NT2/D1 (cell line): ENCODE measurements around the gene GSX1.

ENCODE experiments used
- SUZ12 ChIP-seq: IDR thresholded peaks from 2 replicates; pipeline ENCODE4 v1.6.1; 2011; ENCODE audit not compliant: insufficient read length, insufficient read depth; ENCODE audit errors: extremely low read depth
- YY1 ChIP-seq: IDR thresholded peaks from 2 replicates; pipeline ENCODE4 v1.6.1; 2011; ENCODE audit not compliant: insufficient read length, insufficient read depth

- TF ChIP-seq YY1: no peak
- no peak for TF ChIP-seq SUZ12
Observed at GRCh38 chr13:27794921-27795717, 2.8 kb downstream of the GSX1 start.
